HL-60 (cell line): ENCODE measurements around the gene FOXP3.

Experiments
- DNase-seq, 2 experiments: peaks; one replicate each; pipeline ENCODE4 v3.0.0-alpha.2; 2010 to 2020; ENCODE audit warnings: low read depth in 1 of 2, low spot score in 1 of 2
- H3K27ac ChIP-seq: fragments of 250-450 bp; sonication (Bioruptor Pico); replicated peaks from 2 replicates; pipeline ENCODE4 v1.5.1; 2020; ENCODE audit warnings: mild to moderate bottlenecking, moderate library complexity
- H3K27me3 ChIP-seq: fragments of 250-450 bp; sonication (Bioruptor Pico); 2 replicates; pipeline ENCODE4 v1.5.1; 2021; ENCODE audit warnings: mild to moderate bottlenecking, moderate library complexity; ENCODE audit not compliant: insufficient read depth, poor library complexity, severe bottlenecking
- H3K4me3 ChIP-seq: replicated peaks from 2 replicates; pipeline ENCODE4 v1.5.1; 2011; ENCODE audit warnings: mild to moderate bottlenecking, control low read depth, low read length; ENCODE audit not compliant: insufficient read depth
- CTCF ChIP-seq: IDR thresholded peaks from one replicate; pipeline ENCODE4 v1.5.1; 2011; ENCODE audit warnings: low read length, control low read depth, inconsistent platforms; ENCODE audit not compliant: insufficient read depth
- GABPA ChIP-seq: IDR thresholded peaks from 2 replicates; pipeline ENCODE4 v1.6.1; 2012; ENCODE audit warnings: low read depth
- POLR2AphosphoS5 ChIP-seq: IDR thresholded peaks from 2 replicates; pipeline ENCODE4 v1.6.1; 2012; ENCODE audit warnings: low read depth
- REST ChIP-seq: IDR thresholded peaks from 2 replicates; pipeline ENCODE4 v1.6.1; 2012; ENCODE audit warnings: low read depth; ENCODE audit not compliant: insufficient replicate concordance
- SPI1 ChIP-seq: IDR thresholded peaks from 2 replicates; pipeline ENCODE4 v1.6.1; 2012; ENCODE audit warnings: low read depth, mild to moderate bottlenecking, borderline replicate concordance
- long read RNA-seq: library from polyadenylated mRNA; unstranded; transcript quantifications from one replicate; pipeline ENCODE4 v2.0.0, GENCODE V29; 2020

The FOXP3 gene
- long read RNA-seq, result 0 reads

- no peak within 1 kb of the TSS for H3K4me3 ChIP-seq
- TF ChIP-seq REST (no peak), GABPA (no peak), SPI1 (no peak), CTCF (no peak), POLR2AphosphoS5 (no peak)
- no peaks in the 10 kb centered on the region for H3K27me3 ChIP-seq
- H3K27ac ChIP-seq, result no peak within 1 kb of the TSS
- no peak for DNase-seq
Observed at GRCh38 chrX:49264460-49264859, at the start of gene FOXP3. TSS of gene FOXP3 (minus strand) at chrX:49264710. CDS start at chrX:49258505, 6,205 bp downstream.

- DNase-seq, result peak; percentile 18 to 31
Observed at GRCh38 chrX:49312176-49312575, 47.7 kb upstream of the FOXP3 start.

GRCh38 chrX:49310371-49310770 is 45.9 kb upstream of the FOXP3 start:
- no peak for TF ChIP-seq CTCF
- TF ChIP-seq POLR2AphosphoS5, result no peak
- TF ChIP-seq GABPA, result no peak
- TF ChIP-seq SPI1, result no peak
- no peak for TF ChIP-seq REST
- no peak for DNase-seq
- no peaks in the 10 kb centered on the region for H3K27me3 ChIP-seq
- H3K27ac ChIP-seq, result no peak overlapping the region
- H3K4me3 ChIP-seq, result no peak overlapping the region

More at GRCh38 chrX:49312176-49312575, 47.7 kb upstream of the FOXP3 start:
- Histone ChIP-seq H3K4me3 (no peak overlapping the region), H3K27me3 (no peaks in the 10 kb centered on the region), H3K27ac (no peak overlapping the region)
- TF ChIP-seq POLR2AphosphoS5, result no peak
- TF ChIP-seq SPI1, result no peak
- no peak for TF ChIP-seq CTCF
- TF ChIP-seq GABPA, result no peak
- TF ChIP-seq REST, result no peak
